Ovary (tissue), 9 donors: ENCODE data around the gene EFTUD2. TPM values are rescaled to one million over a fixed set of nuclear protein-coding genes. Genes with fewer than 3 reads are reported as not detected.
A peak's percentile ranks its signal among the peaks of the same experiment; 100 is the strongest.

Experiments used
- DNase-seq, 5 donors: peaks; one replicate each; pipeline ENCODE4 v3.0.0-alpha.2; 2019 to 2020
- H3K27ac ChIP-seq, 2 donors: fragments of 200-600 bp; one replicate each; pipeline versions ENCODE4 v1.5.1 to v1.8.0; 2019 to 2022
- H3K27me3 ChIP-seq: fragments of 200-600 bp; one replicate; pipeline ENCODE4 v1.8.0; 2022
- H3K36me3 ChIP-seq: fragments of 200-600 bp; sonication (generic); one replicate; pipeline ENCODE4 v1.5.1; 2019
- H3K4me1 ChIP-seq: one replicate; pipeline ENCODE4 v1.8.1; 2013; ENCODE audit warnings: mild to moderate bottlenecking, moderate library complexity; ENCODE audit not compliant: insufficient read depth
- H3K4me3 ChIP-seq: fragments of 200-600 bp; sonication (generic); one replicate; pipeline ENCODE4 v1.5.1; 2017
- H3K9me3 ChIP-seq, 2 donors: fragments of 200-600 bp in 1 of 2; sonication (generic) in 1 of 2; one replicate each; pipeline versions ENCODE4 v1.5.1 to v1.8.1; 2013 to 2019; ENCODE audit warnings: mild to moderate bottlenecking in 1 of 2, moderate library complexity in 1 of 2
- EP300 ChIP-seq: sonication (generic); formaldehyde crosslinking; IDR thresholded peaks from one replicate; pipeline ENCODE4 v1.6.1; 2017; ENCODE audit warnings: antibody characterized with exemption
- POLR2A ChIP-seq: fragments of 450-650 bp; IDR thresholded peaks from one replicate; pipeline ENCODE4 v1.6.1; 2017; ENCODE audit warnings: antibody characterized with exemption, mild to moderate bottlenecking, moderate library complexity
- WGBS, 3 donors: extraction: QIAGEN DNeasy Blood & Tissue Kit in 1 of 3; methylation state at CpG; one replicate each; pipeline versions ENCODE4 v1.1.5 to v1.1.7; 2013 to 2017; 5-methylcytosine and 5-hydroxymethylcytosine counted together
- intact Hi-C, 4 donors: fragments of 100-400 bp; cut with DNase I; formaldehyde crosslinking; loops; one replicate each; pipeline versions ENCODE4 v1.11.0 to v1.15.1; 2022 to 2023
- polyA plus RNA-seq, 2 donors: library from polyadenylated mRNA; stranded (reverse); fragments of 200-250 nt in 1 of 2; fragments of 350-450 nt in 1 of 2; fragmentation: Illumina TruSeq in 1 of 2; extraction: RNeasy Lipid Tissue Mini Kit (QIAGEN cat#74804) in 1 of 2; gene quantifications; one replicate each; pipeline ENCODE4 v1.2.3, GENCODE V29; 2013 to 2014
- total RNA-seq, 7 donors: library from RNA; depleted of rRNA in 2 of 7; stranded (reverse); fragments of >200 nt in 2 of 7; fragmentation: NEBNext Ultra II Directional in 3 of 7; extraction: Animal tissue kit (Norgen Biotek cat#: 25700) in 3 of 7; gene quantifications; one replicate each; pipeline versions ENCODE4 v1.1.0 to v1.2.4, GENCODE V29; 2016 to 2023
- TF ChIP-seq, protein P1 (sequence below), 3 donors: fragments of 450-650 bp in 2 of 3; fragments of 200-600 bp in 1 of 3; IDR thresholded peaks; one replicate each; pipeline versions ENCODE4 v1.5.1 to v1.8.0; 2016 to 2022; ENCODE audit warnings: antibody characterized with exemption in 3 of 3, mild to moderate bottlenecking in 1 of 3
- donor health status: DM: no; HTN: no; CAD: no; lungs with moderate emphysema.
- donor health status: DM: no; HTN: no; CAD: no.
- donor health status: Bipolar disorder and iron deficiency.
- donor health status: DM: yes; HTN: yes; CAD: no.
- donor health status: DM: no; HTN: no; CAD: no.
- donor health status: DM: yes; HTN: yes; CAD: no.

EFTUD2 gene
- total and polyA plus RNA-seq, 9 donors, result 22.2 to 111 (median 62.5) TPM

DNA sequence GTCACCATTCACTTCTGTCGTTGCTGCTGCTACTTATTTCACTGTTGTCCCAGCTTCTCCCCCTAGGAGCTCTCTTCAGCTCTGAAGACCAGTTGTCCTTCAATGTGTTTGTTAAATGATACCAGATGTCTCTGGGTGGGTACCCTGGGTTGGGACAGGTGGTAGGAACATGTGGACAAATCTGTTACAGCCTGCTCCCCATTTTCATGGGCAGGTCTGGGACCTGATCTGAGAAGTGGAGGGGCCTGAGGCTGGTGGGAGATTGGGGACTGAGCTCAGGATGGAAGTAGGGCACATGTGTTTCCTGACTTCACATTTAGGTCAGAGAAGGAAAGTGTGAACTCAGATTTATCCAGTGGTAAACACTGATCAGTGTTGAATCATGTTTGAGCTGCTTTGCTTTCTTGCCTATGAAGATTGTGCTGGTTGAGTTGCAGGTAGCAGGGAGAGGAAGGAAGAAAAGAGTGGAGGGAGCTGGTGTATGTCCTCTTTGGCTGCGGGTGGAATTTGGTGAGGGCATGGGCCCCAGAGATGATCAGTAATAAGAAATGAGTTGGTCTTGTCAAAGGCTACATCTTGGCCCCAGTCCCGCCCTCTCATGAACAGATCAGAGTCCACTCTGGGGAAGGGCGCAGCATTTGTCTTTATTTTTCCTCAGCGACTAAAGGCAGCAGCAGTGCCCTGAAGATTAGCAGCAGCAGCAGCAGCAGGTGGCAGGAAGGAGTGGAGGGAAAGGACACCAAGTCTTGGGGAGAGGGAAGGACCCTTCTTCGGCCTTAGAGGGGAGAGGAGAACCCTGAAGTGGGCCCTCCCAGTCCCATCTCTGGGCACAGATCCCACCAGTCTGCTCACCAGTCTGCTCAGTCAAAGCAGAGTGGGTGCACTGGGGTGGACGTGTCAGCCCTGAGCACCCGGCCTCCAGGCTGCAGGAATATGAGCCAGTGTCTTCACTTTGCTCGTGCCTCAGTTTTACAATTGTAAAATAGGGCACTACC is 6.1 kb upstream of the EFTUD2 start:
- H3K4me3 ChIP-seq, result no peak overlapping the region
- intact Hi-C loops, result no loop called here
- TF ChIP-seq POLR2A (no peak), EP300 (no peak)
- TF ChIP-seq, protein P1, sequence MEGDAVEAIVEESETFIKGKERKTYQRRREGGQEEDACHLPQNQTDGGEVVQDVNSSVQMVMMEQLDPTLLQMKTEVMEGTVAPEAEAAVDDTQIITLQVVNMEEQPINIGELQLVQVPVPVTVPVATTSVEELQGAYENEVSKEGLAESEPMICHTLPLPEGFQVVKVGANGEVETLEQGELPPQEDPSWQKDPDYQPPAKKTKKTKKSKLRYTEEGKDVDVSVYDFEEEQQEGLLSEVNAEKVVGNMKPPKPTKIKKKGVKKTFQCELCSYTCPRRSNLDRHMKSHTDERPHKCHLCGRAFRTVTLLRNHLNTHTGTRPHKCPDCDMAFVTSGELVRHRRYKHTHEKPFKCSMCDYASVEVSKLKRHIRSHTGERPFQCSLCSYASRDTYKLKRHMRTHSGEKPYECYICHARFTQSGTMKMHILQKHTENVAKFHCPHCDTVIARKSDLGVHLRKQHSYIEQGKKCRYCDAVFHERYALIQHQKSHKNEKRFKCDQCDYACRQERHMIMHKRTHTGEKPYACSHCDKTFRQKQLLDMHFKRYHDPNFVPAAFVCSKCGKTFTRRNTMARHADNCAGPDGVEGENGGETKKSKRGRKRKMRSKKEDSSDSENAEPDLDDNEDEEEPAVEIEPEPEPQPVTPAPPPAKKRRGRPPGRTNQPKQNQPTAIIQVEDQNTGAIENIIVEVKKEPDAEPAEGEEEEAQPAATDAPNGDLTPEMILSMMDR (IDR thresholded peaks at IDR 0.05), result no peak
- H3K36me3 ChIP-seq, result no peaks in the 10 kb centered on the region
- peak in 1 of 5 donors; percentile 7 for DNase-seq
- no peak overlapping the region for H3K27ac ChIP-seq
- no peaks in the 10 kb centered on the region for H3K9me3 ChIP-seq
- no peaks in the 10 kb centered on the region for H3K4me1 ChIP-seq
- 84 to 90% (median 88%) methylated on average over 9 of the region's 9 CpGs for WGBS, 3 donors
- H3K27me3 ChIP-seq, result no peaks in the 10 kb centered on the region

DNA sequence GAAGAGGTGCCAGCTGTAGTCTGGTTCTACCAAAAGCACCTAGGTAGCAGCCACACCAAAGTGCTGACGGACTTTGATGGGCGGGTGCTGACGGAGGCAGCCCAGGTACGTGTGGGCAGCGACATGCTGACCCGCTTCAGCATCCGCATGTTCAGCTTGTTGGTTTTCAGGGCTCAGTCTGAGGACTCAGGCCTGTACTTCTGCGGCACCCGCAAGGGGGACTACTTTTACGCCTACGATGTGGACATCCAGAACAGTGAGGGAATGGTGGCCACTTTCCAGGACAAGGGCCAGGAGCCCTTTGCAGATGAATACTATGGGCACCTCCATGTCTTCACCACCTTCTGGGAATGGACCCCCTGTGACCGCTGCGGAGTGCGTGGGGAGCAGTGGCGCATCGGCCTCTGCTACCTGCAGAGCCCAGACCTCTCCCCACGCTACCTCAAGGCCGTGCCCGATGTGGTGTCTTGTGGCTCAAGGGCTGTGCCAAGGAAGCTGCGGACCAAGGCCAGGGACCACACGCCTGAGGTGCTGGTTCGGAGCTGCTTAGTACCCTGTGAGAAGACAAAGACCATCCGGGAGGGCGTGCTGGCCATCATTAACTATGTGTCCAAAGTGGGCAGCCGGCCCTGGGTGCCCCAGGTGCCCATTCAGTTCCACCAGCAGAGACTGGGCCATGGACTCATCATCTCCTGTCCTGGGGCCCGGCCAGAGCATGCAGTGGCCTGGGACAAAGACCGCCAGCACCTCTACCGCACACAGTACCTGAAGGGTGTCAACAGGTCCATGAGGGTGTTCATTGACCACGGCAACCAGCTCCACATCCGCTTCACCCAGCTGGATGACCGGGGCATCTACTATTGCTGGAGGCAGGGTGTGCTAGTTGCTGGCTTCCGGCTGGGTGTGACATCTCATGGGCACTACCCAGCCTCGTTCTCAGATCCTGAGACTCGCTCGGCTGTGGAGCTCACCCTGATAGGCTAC is 5.0 kb upstream of the EFTUD2 start:
- 94 to 95% (median 95%) methylated on average over 35 of the region's 35 CpGs for WGBS, 3 donors
- H3K4me3 ChIP-seq, result no peak overlapping the region
- H3K27me3 ChIP-seq, result no peaks in the 10 kb centered on the region
- H3K36me3 ChIP-seq, result no peaks in the 10 kb centered on the region
- H3K4me1 ChIP-seq, result peaks cover 2% of the 10 kb centered on the region
- no peak overlapping the region for H3K27ac ChIP-seq
- TF ChIP-seq POLR2A (no peak), EP300 (no peak)
- TF ChIP-seq, protein P1 (IDR thresholded peaks at IDR 0.05), result no peak
- H3K9me3 ChIP-seq, result no peaks in the 10 kb centered on the region
- DNase-seq, result peak in 1 of 5 donors; percentile 18
- intact Hi-C loops, result no loop called here

DNA sequence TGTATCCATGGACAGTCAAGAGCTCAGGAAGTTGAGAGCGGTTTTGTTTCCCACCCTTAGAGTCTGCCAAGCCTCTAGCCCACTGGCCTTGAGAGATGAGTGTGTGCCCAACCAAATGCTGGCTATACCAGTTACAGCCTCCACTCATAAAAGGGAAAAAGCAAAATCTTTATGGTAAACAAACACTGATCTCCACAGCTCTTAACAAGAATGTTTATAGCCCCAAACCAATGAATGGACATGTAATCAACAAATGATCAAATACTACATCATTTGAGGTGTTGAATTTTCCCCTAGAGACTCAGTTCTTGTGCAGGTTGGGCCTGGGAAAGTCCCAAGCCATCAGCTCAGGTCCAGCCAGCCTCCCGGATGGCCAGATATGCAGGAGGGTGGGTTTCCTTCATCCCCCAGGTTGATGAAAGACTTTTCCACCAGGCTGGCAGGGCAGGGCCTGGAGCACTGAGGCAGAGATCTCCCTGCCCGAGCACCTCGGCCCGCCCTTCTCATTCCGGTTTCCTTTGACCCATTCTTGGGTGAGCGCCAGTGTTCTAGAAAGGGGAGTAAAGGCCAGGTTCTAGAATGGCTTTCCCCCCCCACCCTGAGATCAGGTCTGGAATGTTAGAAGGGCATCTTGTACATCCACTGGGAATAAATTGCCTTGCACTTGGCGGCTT is 3.9 kb upstream of the EFTUD2 start:
- 65 to 77% (median 70%) methylated on average over 8 of the region's 8 CpGs for WGBS, 3 donors
- Histone ChIP-seq H3K27me3 (no peaks in the 10 kb centered on the region), H3K4me3 (no peak overlapping the region), H3K9me3 (no peaks in the 10 kb centered on the region), H3K36me3 (no peaks in the 10 kb centered on the region), H3K27ac (no peak overlapping the region), H3K4me1 (peaks cover 4% of the 10 kb centered on the region)
- intact Hi-C loops, result no loop called here
- no peak for DNase-seq
- TF ChIP-seq, protein P1 (IDR thresholded peaks at IDR 0.05), result no peak
- no peak for TF ChIP-seq POLR2A
- no peak for TF ChIP-seq EP300
